Tibial nerve (tissue), 4 donors: Measurements from ENCODE around the gene FMN1. TPM values are rescaled to one million over a fixed set of nuclear protein-coding genes. Genes with fewer than 3 reads are reported as not detected.

Source experiments
- DNase-seq, 2 donors: peaks; one replicate each; pipeline ENCODE4 v3.0.0-alpha.2; 2019; ENCODE audit warnings: low spot score in 2 of 2
- H3K27ac ChIP-seq, 4 donors: fragments of 200-600 bp; sonication (generic) in 3 of 4; one replicate each; pipeline ENCODE4 v1.5.1; 2017 to 2019; ENCODE audit warnings: mild to moderate bottlenecking in 1 of 4
- H3K27me3 ChIP-seq, 2 donors: fragments of 200-600 bp; sonication (generic) in 1 of 2; one replicate each; pipeline versions ENCODE4 v1.5.1 to v1.6.0; 2017 to 2019
- H3K36me3 ChIP-seq, 3 donors: fragments of 200-600 bp; sonication (generic); one replicate each; pipeline ENCODE4 v1.5.1; 2018 to 2019
- H3K4me1 ChIP-seq, 4 donors: fragments of 200-600 bp; sonication (generic) in 3 of 4; one replicate each; pipeline ENCODE4 v1.5.1; 2017 to 2019
- H3K4me3 ChIP-seq, 4 donors: fragments of 200-600 bp; sonication (generic) in 3 of 4; one replicate each; pipeline ENCODE4 v1.5.1; 2017 to 2019; ENCODE audit warnings: mild to moderate bottlenecking in 1 of 4, moderate library complexity in 1 of 4
- H3K9me3 ChIP-seq, 4 donors: fragments of 200-600 bp; sonication (generic) in 3 of 4; one replicate each; pipeline ENCODE4 v1.5.1; 2017 to 2019
- CTCF ChIP-seq, 5 experiments: fragments of 200-600 bp in 3 of 5; fragments of 450-650 bp in 2 of 5; sonication (generic) in 3 of 5; IDR thresholded peaks; one replicate each; pipeline ENCODE4 v1.5.1; 2016 to 2019; ENCODE audit warnings: antibody characterized with exemption in 5 of 5, mild to moderate bottlenecking in 3 of 5, moderate library complexity in 2 of 5
- EP300 ChIP-seq, 2 donors: sonication (generic); formaldehyde crosslinking; IDR thresholded peaks; one replicate each; pipeline ENCODE4 v1.6.1; 2017; ENCODE audit warnings: antibody characterized with exemption in 2 of 2, mild to moderate bottlenecking in 1 of 2
- POLR2A ChIP-seq, 2 donors: fragments of 450-650 bp; IDR thresholded peaks; one replicate each; pipeline ENCODE4 v1.6.1; 2017; ENCODE audit warnings: antibody characterized with exemption in 2 of 2, mild to moderate bottlenecking in 2 of 2, moderate library complexity in 2 of 2
- WGBS, 2 donors: methylation state at CpG; one replicate each; pipeline ENCODE4 v1.1.5; 2018; 5-methylcytosine and 5-hydroxymethylcytosine counted together
- total RNA-seq, 4 donors: library from RNA; depleted of rRNA; stranded (reverse); fragments of >200 nt; gene quantifications; one replicate each; pipeline ENCODE4 v1.1.0, GENCODE V29; 2016

FMN1 gene
- total RNA-seq, 4 donors from 2014 or later, result 15.1 to 62.1 (median 20.7) TPM

GRCh38 chr15:32935139-32935538, 259.4 kb downstream of the FMN1 start:
- no peak overlapping the region for H3K4me3 ChIP-seq
- no peaks in the 10 kb centered on the region for H3K4me1 ChIP-seq
- 97 to 98% methylated on average over 5 of the region's 5 CpGs for WGBS, 2 donors
- no peaks in the 10 kb centered on the region for H3K27me3 ChIP-seq
- TF ChIP-seq POLR2A (IDR thresholded peaks at IDR 0.05) (no peak), CTCF (IDR thresholded peaks at IDR 0.05) (no peak), EP300 (IDR thresholded peaks at IDR 0.05) (no peak)
- no peak overlapping the region for H3K27ac ChIP-seq
- no peaks in the 10 kb centered on the region for H3K36me3 ChIP-seq
- no peak for DNase-seq
- H3K9me3 ChIP-seq, result peaks cover 0 to 21% (median 0%) of the 10 kb centered on the region in 4 donors

DNA sequence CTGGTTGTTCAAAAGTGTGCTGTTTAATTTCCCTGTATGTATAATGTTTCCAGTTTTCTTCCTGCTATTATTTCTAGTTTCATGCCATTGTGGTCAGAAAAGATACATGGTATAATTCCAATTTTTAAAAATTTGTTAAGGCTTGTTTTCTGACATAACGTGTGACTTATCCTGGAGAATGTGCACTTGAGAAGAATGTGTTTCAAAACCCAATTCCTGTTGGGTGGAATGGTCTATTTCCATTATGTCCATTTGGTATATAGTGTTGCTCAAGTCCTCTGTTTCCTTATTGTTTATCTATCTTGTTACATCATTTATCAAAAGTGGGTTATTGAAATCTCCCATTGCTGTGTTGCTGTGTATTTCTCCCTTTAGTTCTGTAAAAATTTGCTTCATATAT, 261.3 kb downstream of the FMN1 start:
- no peak overlapping the region for H3K4me3 ChIP-seq
- no peak for TF ChIP-seq POLR2A (IDR thresholded peaks at IDR 0.05)
- 78 to 95% methylated on average over 1 of the region's 1 CpG for WGBS, 2 donors
- H3K36me3 ChIP-seq, result no peaks in the 10 kb centered on the region
- no peaks in the 10 kb centered on the region for H3K4me1 ChIP-seq
- peaks cover 0 to 21% (median 0%) of the 10 kb centered on the region in 4 donors for H3K9me3 ChIP-seq
- DNase-seq, result no peak
- H3K27me3 ChIP-seq, result no peaks in the 10 kb centered on the region
- H3K27ac ChIP-seq, result no peak overlapping the region

DNA sequence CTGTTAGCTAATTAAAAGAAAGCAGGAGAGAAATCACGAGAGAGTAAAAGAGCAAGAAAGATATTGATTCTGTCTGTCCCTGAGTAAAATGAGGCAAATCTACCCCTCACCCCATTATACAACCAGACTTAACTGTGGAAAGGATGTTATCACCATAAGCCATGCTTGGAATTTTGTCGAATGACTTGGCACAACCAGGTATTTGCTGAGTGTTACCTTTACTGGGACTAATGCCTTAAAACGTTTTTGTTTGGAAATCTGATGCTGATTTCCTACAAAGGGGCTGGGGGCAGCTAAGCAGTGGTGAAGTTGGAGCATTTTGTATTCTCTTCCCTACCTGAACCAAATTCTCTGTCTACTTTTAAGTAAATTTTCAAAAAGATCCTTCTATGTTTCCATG, 265.6 kb downstream of the FMN1 start:
- TF ChIP-seq EP300 (IDR thresholded peaks at IDR 0.05), result no peak
- no peak for TF ChIP-seq POLR2A (IDR thresholded peaks at IDR 0.05)
- no peak for TF ChIP-seq CTCF (IDR thresholded peaks at IDR 0.05)
- 54 to 66% methylated on average over 3 of the region's 3 CpGs for WGBS, 2 donors

DNA sequence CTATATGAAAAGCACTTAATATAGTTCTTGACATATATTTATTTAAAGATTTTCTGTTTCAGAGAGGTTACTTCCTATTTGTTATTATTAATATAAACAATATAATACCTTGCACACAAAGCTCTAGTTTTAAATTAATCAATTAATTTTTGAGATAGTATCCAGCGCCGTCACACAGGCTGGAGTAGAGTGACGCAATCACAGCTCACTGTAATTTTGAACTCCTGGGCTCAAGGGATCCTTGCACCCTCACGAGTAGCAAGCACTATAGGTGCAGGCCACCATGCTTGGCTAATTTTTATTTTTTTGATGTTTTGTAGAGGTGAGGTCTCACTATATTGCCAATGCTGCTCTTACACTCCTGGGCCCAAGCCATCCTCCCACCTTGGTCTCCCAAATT, 267.4 kb downstream of the FMN1 start:
- WGBS, 2 donors, result 88 to 90% methylated on average over 4 of the region's 4 CpGs
- no peak for DNase-seq
- Histone ChIP-seq H3K4me3 (no peak overlapping the region), H3K27ac (no peak overlapping the region), H3K36me3 (no peaks in the 10 kb centered on the region), H3K4me1 (no peaks in the 10 kb centered on the region), H3K9me3 (peaks cover 0 to 6% (median 0%) of the 10 kb centered on the region in 4 donors), H3K27me3 (no peaks in the 10 kb centered on the region)
- no peak for TF ChIP-seq CTCF (IDR thresholded peaks at IDR 0.05)
- TF ChIP-seq EP300 (IDR thresholded peaks at IDR 0.05), result no peak
- TF ChIP-seq POLR2A (IDR thresholded peaks at IDR 0.05), result no peak

More for the DNA sequence above, 265.6 kb downstream of the FMN1 start:
- Histone ChIP-seq H3K4me3 (no peak overlapping the region), H3K27ac (no peak overlapping the region), H3K4me1 (no peaks in the 10 kb centered on the region), H3K9me3 (peaks cover 0 to 6% (median 0%) of the 10 kb centered on the region in 4 donors), H3K27me3 (no peaks in the 10 kb centered on the region), H3K36me3 (no peaks in the 10 kb centered on the region)
- DNase-seq, result no peak

GRCh38 chr15:32923176-32923575, 271.3 kb downstream of the FMN1 start:
- no peaks in the 10 kb centered on the region for H3K9me3 ChIP-seq
- TF ChIP-seq EP300 (IDR thresholded peaks at IDR 0.05), result no peak
- no peak for TF ChIP-seq POLR2A (IDR thresholded peaks at IDR 0.05)
- TF ChIP-seq CTCF (IDR thresholded peaks at IDR 0.05), result no peak
- WGBS, 2 donors, result 68 to 75% methylated on average over 5 of the region's 5 CpGs

DNA sequence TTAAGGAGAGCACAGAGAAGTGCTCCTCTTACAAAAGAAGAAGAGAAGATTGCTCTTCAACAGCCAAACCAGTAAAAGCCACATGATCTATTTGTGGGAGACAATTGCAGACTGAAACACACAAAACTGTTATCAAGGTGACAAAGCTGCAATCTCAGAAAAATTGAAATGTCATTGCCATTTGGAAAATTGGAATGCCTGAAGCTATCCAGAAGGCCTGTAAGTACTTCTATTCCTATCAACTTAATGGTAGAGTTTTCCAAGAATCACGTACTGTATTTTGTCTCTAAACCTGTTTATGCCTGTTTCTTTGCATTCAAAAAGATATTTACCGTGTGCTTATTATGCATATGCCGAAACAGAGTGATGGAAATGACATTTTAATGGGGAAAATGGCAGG, 272.0 kb downstream of the FMN1 start:
- Histone ChIP-seq H3K4me1 (no peaks in the 10 kb centered on the region), H3K36me3 (no peaks in the 10 kb centered on the region), H3K27ac (no peak overlapping the region), H3K9me3 (no peaks in the 10 kb centered on the region), H3K27me3 (no peaks in the 10 kb centered on the region), H3K4me3 (no peak overlapping the region)
- WGBS, 2 donors, result 89 to 91% methylated on average over 3 of the region's 3 CpGs
- TF ChIP-seq EP300 (IDR thresholded peaks at IDR 0.05), result no peak
- no peak for DNase-seq

More at GRCh38 chr15:32923176-32923575, 271.3 kb downstream of the FMN1 start:
- H3K4me1 ChIP-seq, result no peaks in the 10 kb centered on the region
- H3K36me3 ChIP-seq, result no peaks in the 10 kb centered on the region
- no peak overlapping the region for H3K27ac ChIP-seq
- no peaks in the 10 kb centered on the region for H3K27me3 ChIP-seq
- DNase-seq, result no peak
- no peak overlapping the region for H3K4me3 ChIP-seq
